Mammary epithelial cell (primary cell): ENCODE results near the gene BAZ2B.

ENCODE experiments used
- CTCF ChIP-seq, 2 donors: IDR thresholded peaks in 1 of 2; conservative IDR thresholded peaks in 1 of 2; 2 replicates each; pipeline ENCODE4 v1.5.1; 2011 to 2012; ENCODE audit warnings: inconsistent platforms in 2 of 2, low read length in 2 of 2, mild to moderate bottlenecking in 2 of 2, control low read depth in 1 of 2, low read depth in 1 of 2; ENCODE audit not compliant: insufficient read depth in 1 of 2; ENCODE audit errors: extremely low read depth in 1 of 2
- EZH2 ChIP-seq: IDR thresholded peaks from 2 replicates; pipeline ENCODE4 v1.6.1; 2012; ENCODE audit warnings: low read length, inconsistent platforms, borderline replicate concordance

GRCh38 chr2:159272156-159272555 is 344.2 kb downstream of the BAZ2B start:
- TF ChIP-seq CTCF (conservative IDR thresholded peaks at IDR 0.05 in 1 of 2, IDR thresholded peaks at IDR 0.05 in 1 of 2; ENCODE audit: extremely low read depth in 1 of 2, insufficient read depth in 1 of 2, low read depth in 1 of 2, low read length in 2 of 2) (no peak), EZH2 (no peak)
